ENCODE data around the gene PUSL1.

PUSL1 gene

DNA sequence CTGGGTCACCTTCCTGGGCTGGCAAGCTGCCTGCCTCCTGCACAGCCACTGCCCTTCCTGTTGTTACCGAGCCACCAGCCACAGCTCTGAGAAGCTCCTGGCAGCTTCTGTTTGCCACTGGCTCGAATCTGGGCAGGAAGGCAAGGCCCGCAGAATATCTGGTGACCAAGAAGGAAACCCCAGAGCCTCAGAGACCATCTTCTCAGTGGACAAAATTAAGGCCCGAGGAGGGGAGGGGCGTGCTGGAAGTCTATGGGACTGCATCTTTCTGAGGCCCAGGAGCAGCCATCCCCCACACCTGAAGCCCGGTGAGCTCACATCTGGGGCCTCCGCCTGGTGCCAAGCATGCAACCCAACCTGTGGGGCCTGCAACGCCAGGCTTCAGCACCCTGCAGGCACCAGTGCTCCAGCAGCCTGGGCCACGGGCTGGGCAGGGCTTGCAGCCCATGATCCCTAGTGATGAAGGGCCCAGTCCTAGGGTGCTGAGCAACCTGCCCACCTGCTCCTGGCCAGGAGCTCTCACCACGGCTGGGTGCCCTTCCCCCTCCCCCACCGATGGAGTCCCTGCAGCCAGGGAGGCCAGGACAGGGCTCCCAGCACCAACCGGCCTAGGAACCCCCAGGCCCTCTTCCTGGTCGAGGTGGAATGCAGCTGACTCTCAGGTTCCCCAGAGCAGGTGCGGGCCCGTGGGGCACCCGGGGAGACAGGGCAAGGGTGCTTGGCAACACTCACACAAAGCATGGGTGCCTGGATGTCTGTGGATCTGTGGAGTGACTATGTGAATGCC is 17.1 kb downstream of the PUSL1 start:
- no peak for DNase-seq (ENCODE audit: low read depth)

GRCh38 chr1:1326075-1326605 is 17.7 kb downstream of the PUSL1 start:
- no peak for DNase-seq (ENCODE audit: low read depth)

DNA sequence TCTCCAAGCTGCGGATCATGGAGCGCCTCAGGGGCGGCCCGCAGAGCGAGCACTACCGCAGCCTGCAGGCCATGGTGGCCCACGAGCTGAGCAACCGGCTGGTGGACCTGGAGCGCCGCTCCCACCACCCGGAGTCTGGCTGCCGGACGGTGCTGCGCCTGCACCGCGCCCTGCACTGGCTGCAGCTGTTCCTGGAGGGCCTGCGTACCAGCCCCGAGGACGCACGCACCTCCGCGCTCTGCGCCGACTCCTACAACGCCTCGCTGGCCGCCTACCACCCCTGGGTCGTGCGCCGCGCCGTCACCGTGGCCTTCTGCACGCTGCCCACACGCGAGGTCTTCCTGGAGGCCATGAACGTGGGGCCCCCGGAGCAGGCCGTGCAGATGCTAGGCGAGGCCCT is 18.9 kb downstream of the PUSL1 start:
- no peak for DNase-seq (ENCODE audit: low read depth)

- DNase-seq (ENCODE audit: low read depth), result no peak
Measured at GRCh38 chr1:1328254-1328653, 19.9 kb downstream of the PUSL1 start.

GRCh38 chr1:1329304-1330210 is 21.2 kb downstream of the PUSL1 start:
- DNase-seq (ENCODE audit: low read depth), result no peak

DNA sequence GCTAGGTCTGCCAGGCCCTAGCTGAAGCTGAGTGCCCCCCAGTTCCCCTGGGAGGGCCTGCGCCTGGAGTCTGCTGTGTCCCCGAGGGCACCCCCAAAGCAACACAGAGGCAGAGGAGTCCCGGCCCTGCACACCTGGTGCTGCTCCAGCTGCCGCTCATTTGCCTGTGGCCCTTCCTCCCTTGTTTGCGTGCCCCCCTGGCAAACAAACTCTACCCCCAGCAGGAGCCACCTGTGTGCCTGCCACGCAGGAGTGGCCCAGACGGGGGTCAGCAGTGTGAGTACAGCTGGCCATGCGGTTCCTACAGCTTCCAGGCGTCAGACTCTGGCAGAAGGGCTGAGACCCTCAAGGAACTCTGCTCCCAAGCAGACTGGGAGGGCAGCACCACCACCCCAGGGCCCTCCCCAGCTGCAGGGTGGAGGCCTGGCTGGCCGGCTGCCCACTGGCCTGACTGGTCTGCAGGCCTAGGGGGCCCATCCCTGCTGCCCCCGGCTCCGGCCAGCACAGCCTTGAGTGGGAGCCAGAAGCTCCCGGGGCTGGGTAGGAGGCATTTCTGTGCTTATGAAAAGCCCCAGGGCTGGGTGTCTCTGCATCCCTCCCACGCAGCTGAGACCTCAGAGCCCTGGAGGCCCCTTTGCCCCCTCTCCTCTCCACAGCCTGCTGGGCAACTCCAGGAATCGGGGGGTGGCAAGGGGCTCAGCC is 22.1 kb downstream of the PUSL1 start:
- no peak for DNase-seq (ENCODE audit: low read depth)

GRCh38 chr1:1331068-1331965 is 22.9 kb downstream of the PUSL1 start, which contains the start of gene TAS1R3:
TAS1R3 (plus strand) TSS chr1:1331280; CDS start chr1:1331346, 66 bp downstream.
- no peak for DNase-seq (ENCODE audit: low read depth)

GRCh38 chr1:1332031-1332755 is 23.8 kb downstream of the PUSL1 start:
- DNase-seq (ENCODE audit: low read depth), result no peak

DNA sequence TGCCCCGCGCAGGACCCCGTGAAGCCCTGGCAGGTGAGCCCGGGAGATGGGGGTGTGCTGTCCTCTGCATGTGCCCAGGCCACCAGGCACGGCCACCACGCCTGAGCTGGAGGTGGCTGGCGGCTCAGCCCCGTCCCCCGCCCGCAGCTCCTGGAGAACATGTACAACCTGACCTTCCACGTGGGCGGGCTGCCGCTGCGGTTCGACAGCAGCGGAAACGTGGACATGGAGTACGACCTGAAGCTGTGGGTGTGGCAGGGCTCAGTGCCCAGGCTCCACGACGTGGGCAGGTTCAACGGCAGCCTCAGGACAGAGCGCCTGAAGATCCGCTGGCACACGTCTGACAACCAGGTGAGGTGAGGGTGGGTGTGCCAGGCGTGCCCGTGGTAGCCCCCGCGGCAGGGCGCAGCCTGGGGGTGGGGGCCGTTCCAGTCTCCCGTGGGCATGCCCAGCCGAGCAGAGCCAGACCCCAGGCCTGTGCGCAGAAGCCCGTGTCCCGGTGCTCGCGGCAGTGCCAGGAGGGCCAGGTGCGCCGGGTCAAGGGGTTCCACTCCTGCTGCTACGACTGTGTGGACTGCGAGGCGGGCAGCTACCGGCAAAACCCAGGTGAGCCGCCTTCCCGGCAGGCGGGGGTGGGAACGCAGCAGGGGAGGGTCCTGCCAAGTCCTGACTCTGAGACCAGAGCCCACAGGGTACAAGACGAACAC is 24.5 kb downstream of the PUSL1 start:
- DNase-seq (ENCODE audit: low read depth), result no peak

DNA sequence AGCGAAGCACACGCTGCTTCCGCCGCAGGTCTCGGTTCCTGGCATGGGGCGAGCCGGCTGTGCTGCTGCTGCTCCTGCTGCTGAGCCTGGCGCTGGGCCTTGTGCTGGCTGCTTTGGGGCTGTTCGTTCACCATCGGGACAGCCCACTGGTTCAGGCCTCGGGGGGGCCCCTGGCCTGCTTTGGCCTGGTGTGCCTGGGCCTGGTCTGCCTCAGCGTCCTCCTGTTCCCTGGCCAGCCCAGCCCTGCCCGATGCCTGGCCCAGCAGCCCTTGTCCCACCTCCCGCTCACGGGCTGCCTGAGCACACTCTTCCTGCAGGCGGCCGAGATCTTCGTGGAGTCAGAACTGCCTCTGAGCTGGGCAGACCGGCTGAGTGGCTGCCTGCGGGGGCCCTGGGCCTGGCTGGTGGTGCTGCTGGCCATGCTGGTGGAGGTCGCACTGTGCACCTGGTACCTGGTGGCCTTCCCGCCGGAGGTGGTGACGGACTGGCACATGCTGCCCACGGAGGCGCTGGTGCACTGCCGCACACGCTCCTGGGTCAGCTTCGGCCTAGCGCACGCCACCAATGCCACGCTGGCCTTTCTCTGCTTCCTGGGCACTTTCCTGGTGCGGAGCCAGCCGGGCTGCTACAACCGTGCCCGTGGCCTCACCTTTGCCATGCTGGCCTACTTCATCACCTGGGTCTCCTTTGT is 25.3 kb downstream of the PUSL1 start:
- no peak for DNase-seq (ENCODE audit: low read depth)

DNA sequence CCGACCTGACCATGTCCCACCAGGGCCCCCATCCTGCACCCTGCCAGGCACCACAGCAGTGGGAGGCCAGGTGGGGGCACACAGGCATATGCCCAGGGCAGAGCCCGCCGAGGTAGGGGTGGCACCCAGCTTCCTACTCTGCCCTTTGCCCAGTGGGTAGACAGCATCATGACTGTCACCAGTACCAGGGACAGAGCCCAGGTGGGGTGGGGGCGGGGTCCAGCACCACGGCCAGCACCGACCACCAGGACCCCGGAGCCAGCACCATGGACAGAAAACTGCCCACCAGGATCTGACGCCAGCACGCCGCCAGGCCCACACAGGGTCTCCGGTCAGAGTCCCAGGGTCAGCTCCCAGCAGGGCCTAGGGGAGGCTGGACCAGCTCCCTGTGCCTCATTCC is 26.4 kb downstream of the PUSL1 start:
- no peak for DNase-seq (ENCODE audit: low read depth)

- DNase-seq (ENCODE audit: low read depth), result no peak
Measured at GRCh38 chr1:1335283-1335682, 26.9 kb downstream of the PUSL1 start.

DNA sequence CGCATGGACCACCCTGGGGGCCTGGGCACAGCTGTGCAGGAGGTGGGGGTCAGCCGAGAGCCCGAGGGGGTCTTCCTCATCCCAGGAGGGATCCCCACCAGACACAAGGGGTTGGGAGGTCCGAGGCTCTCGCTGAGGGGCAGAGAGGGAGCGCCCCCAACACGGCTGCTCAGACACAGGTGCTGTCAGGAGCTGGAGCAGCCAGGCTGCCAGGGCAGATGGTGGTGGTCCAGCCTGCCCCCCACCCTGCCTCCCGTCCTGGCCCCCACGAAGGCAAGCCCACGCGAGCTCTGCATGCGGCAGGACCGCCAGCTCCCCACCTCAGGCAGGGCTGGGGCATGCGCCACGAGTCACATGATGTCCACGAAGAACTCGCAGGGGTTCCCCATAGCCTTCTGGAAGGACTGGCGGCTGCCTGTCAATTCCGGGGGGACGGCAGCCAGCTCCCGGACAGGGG is 27.4 kb downstream of the PUSL1 start:
- DNase-seq (ENCODE audit: low read depth), result no peak

- DNase-seq (ENCODE audit: low read depth), result no peak
Measured at GRCh38 chr1:1336446-1336845, 28.0 kb downstream of the PUSL1 start.

DNA sequence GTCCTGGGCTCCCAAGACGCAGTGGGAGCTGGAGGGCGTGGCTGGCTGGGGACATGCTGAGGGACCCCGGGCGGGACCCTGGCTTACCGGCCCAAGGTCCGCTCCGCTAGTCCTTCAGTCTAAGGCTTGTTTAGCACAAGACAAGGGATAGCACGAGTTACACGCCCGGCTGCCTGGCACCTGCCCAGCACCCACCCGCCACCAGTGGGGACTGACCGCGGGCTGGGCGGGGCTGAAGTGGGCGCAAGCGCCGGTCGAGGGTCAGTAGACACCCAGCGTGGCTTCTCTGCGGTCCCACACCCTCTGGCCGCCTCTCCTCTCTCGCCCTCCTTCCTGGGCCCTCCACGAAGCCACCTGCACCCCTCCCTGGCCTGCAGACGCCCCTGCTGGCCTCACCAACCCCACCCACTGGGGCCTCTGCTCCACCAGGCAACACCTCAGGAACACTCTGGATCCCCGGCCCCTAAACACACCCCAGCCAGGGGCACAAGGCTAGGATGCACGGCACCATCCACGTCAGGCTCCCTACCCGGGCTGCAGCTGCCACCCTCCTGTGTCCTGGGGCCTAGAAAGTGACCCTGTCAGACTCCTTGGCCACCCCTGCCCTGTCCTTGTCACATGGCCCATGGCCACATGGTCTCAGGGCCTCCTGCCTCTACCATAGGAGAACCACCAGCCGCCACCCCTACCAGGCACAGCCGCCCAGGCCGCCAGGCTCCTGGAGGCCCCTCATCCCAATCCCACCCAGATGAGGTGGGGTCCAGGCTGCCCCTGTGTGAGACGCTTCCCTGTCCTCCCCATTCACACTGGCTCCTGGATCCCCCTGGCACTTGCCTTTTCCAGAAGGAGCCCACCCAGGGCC is 28.8 kb downstream of the PUSL1 start:
- no peak for DNase-seq (ENCODE audit: low read depth)

DNA sequence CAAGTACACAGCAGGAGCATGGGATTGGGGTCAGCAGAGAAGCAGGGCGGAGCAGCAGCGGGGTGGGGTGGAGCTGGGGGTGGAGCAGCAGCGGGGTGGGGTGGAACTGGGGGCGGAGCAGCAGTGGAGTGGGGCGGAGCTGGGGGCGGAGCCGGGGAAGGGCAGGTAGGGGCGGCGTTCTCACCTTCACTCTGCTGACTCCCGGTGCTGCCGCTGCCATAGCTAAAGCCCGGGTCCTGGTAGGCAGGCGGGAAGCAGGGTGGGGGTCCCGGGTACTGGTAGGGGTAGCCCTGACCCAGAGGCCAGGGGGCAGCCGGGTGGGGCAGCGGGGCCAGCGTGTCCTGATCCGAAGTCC is 29.4 kb downstream of the PUSL1 start:
- no peak for DNase-seq (ENCODE audit: low read depth)

DNA sequence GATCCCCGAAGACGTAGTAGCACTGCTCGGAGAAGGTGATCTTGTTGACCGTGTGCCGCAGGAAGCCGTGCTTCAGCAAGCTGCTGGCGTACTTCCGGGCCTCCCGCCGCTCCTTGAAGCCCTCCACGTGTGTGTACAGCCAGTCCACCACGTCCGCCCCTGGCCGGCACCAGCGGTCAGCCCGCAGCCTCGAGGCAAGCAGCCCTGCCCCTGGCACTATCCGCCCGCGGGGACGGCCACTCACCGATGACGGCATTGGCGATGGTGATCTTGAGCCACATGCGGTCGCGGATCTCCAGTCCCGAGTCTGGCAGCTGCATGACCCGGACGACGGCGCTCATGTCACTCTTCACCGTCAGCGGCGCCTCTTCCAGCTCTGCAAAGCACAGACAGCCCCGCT is 29.9 kb downstream of the PUSL1 start:
- DNase-seq (ENCODE audit: low read depth), result no peak

DNA sequence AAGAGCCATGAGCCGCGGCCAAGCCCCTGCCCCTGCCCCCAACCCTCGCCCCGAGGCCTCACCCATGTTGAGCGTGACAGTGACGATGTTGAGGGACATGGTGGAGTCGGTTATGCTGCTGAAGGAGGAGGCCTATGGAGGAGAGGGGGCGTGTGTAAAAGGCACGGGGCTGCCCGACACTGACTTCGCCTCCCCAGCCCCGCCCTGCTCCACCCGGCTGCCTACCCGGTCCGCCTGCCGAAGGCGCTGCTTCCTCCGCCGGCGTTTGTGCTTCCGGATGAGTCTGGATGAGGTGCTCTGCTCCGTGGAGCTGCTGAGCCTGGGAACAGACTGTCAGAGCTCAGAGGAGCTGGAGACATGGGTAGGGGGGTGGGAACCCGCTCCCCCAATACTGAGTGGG is 31.8 kb downstream of the PUSL1 start:
- DNase-seq (ENCODE audit: low read depth), result no peak
